ENCODE data around the gene PDHX. TPM values are rescaled to one million over a fixed set of nuclear protein-coding genes. Genes with fewer than 3 reads are reported as not detected.
A peak's percentile ranks its signal among the peaks of the same experiment; 100 is the strongest.

PDHX gene
- total RNA-seq, 1 experiment from 2014 or later = 43.4 TPM

GRCh38 chr11:34916015-34916842 lies at the start of gene PDHX, which contains the start of gene APIP (continued):
- no peak for TF ChIP-seq AFF4 (CRISPR knock-in tag; IDR thresholded peaks at IDR 0.05; ENCODE audit: borderline replicate concordance)
- no peak for TF ChIP-seq TCF7 (CRISPR knock-in tag; IDR thresholded peaks at IDR 0.05; ENCODE audit: low read depth)
- peak; percentile 32; the same call in 1 of the 2 replicates for TF ChIP-seq GABPB1 (CRISPR knock-in tag; IDR thresholded peaks at IDR 0.05)
- TF ChIP-seq, protein P1, sequence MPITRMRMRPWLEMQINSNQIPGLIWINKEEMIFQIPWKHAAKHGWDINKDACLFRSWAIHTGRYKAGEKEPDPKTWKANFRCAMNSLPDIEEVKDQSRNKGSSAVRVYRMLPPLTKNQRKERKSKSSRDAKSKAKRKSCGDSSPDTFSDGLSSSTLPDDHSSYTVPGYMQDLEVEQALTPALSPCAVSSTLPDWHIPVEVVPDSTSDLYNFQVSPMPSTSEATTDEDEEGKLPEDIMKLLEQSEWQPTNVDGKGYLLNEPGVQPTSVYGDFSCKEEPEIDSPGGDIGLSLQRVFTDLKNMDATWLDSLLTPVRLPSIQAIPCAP (CRISPR knock-in tag; IDR thresholded peaks at IDR 0.05) = no peak
- no peak for TF ChIP-seq TP53 (CRISPR knock-in tag; IDR thresholded peaks at IDR 0.05)
- TF ChIP-seq, protein P2, sequence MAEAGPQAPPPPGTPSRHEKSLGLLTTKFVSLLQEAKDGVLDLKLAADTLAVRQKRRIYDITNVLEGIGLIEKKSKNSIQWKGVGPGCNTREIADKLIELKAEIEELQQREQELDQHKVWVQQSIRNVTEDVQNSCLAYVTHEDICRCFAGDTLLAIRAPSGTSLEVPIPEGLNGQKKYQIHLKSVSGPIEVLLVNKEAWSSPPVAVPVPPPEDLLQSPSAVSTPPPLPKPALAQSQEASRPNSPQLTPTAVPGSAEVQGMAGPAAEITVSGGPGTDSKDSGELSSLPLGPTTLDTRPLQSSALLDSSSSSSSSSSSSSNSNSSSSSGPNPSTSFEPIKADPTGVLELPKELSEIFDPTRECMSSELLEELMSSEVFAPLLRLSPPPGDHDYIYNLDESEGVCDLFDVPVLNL (CRISPR knock-in tag; IDR thresholded peaks at IDR 0.05; ENCODE audit: borderline replicate concordance, low read depth) = 0 out of 2 replicates have a peak, but pooled peaks have one; percentile 42
- TF ChIP-seq, protein P3, sequence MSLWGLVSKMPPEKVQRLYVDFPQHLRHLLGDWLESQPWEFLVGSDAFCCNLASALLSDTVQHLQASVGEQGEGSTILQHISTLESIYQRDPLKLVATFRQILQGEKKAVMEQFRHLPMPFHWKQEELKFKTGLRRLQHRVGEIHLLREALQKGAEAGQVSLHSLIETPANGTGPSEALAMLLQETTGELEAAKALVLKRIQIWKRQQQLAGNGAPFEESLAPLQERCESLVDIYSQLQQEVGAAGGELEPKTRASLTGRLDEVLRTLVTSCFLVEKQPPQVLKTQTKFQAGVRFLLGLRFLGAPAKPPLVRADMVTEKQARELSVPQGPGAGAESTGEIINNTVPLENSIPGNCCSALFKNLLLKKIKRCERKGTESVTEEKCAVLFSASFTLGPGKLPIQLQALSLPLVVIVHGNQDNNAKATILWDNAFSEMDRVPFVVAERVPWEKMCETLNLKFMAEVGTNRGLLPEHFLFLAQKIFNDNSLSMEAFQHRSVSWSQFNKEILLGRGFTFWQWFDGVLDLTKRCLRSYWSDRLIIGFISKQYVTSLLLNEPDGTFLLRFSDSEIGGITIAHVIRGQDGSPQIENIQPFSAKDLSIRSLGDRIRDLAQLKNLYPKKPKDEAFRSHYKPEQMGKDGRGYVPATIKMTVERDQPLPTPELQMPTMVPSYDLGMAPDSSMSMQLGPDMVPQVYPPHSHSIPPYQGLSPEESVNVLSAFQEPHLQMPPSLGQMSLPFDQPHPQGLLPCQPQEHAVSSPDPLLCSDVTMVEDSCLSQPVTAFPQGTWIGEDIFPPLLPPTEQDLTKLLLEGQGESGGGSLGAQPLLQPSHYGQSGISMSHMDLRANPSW (CRISPR knock-in tag; conservative IDR thresholded peaks at IDR 0.05; ENCODE audit: low read depth) = no peak
- no peak for TF ChIP-seq PRRX2 (CRISPR knock-in tag; IDR thresholded peaks at IDR 0.05)
- no peak for TF ChIP-seq NR1H2 (CRISPR knock-in tag; IDR thresholded peaks at IDR 0.05)
- TF ChIP-seq NFATC4 (CRISPR knock-in tag; IDR thresholded peaks at IDR 0.05) = 0 out of 2 replicates have a peak, but pooled peaks have one; percentile 53
- no peak for TF ChIP-seq MXD4 (CRISPR knock-in tag; IDR thresholded peaks at IDR 0.05; ENCODE audit: borderline replicate concordance)
- TF ChIP-seq SMAD3 (CRISPR knock-in tag; IDR thresholded peaks at IDR 0.05; ENCODE audit: borderline replicate concordance) = no peak
- TF ChIP-seq SP1 (CRISPR knock-in tag; conservative IDR thresholded peaks at IDR 0.05) = peak; percentile 90
- no peak for TF ChIP-seq ZNF263 (CRISPR knock-in tag; IDR thresholded peaks at IDR 0.05; ENCODE audit: low read depth)
- TF ChIP-seq CBFB (CRISPR knock-in tag; IDR thresholded peaks at IDR 0.05; ENCODE audit: low read depth) = no peak
- TF ChIP-seq JUN (CRISPR knock-in tag; IDR thresholded peaks at IDR 0.05) = 0 out of 2 replicates have a peak, but pooled peaks have one; percentile 22
- TF ChIP-seq NFE2L1 (CRISPR knock-in tag; IDR thresholded peaks at IDR 0.05) = no peak
- TF ChIP-seq AR (CRISPR knock-in tag; IDR thresholded peaks at IDR 0.05) = peak; percentile 46; the same call in 1 of the 2 replicates
- TF ChIP-seq FOXK1 (CRISPR knock-in tag; IDR thresholded peaks at IDR 0.05) = peak; percentile 25; the same call in 1 of the 2 replicates
- 0 out of 2 replicates have a peak, but pooled peaks have one; percentile 43 for TF ChIP-seq KAT7 (CRISPR knock-in tag; IDR thresholded peaks at IDR 0.05; ENCODE audit: borderline replicate concordance)
- no peak for TF ChIP-seq MYBL2 (CRISPR knock-in tag; IDR thresholded peaks at IDR 0.05)
- TF ChIP-seq JAZF1 (CRISPR knock-in tag; IDR thresholded peaks at IDR 0.05) = no peak; the same call in 1 of the 2 replicates
